Stimulated activated CD4-positive, alpha-beta T cell treated with anti-CD3 and anti-CD28 coated beads, Interleukin-1b, Interleukin-23, amount 100 ng/mL, for 1 hour (primary cell): Measurements from ENCODE around the gene CDKN2B-AS1.

Source experiments
- DNase-seq, 2 donors: peaks; one replicate each; pipeline ENCODE4 v3.0.0-alpha.2; 2020; ENCODE audit warnings: low read depth in 2 of 2

The CDKN2B-AS1 gene

GRCh38 chr9:22084336-22085035 lies 89.9 kb downstream of the CDKN2B-AS1 start:
- no peak for DNase-seq

GRCh38 chr9:22088053-22088716 lies 93.6 kb downstream of the CDKN2B-AS1 start:
- no peak for DNase-seq

GRCh38 chr9:22088717-22089061 lies 94.1 kb downstream of the CDKN2B-AS1 start:
- DNase-seq = no peak

- no peak for DNase-seq
Observed at GRCh38 chr9:22097707-22098106, 103.1 kb downstream of the CDKN2B-AS1 start.

- DNase-seq = no peak
Observed at GRCh38 chr9:22098643-22099332, 104.2 kb downstream of the CDKN2B-AS1 start.

- no peak for DNase-seq
Observed at GRCh38 chr9:22100626-22101025, 106.0 kb downstream of the CDKN2B-AS1 start.

- DNase-seq = no peak
Observed at GRCh38 chr9:22102146-22103053, 107.8 kb downstream of the CDKN2B-AS1 start.

GRCh38 chr9:22103685-22104575 lies 109.3 kb downstream of the CDKN2B-AS1 start:
- no peak for DNase-seq

- no peak for DNase-seq
Observed at GRCh38 chr9:22105005-22105722, 110.6 kb downstream of the CDKN2B-AS1 start.

GRCh38 chr9:22107202-22108045 lies 112.8 kb downstream of the CDKN2B-AS1 start:
- no peak for DNase-seq

GRCh38 chr9:22108581-22109370 lies 114.2 kb downstream of the CDKN2B-AS1 start:
- no peak for DNase-seq

GRCh38 chr9:22111176-22111953 lies 116.8 kb downstream of the CDKN2B-AS1 start:
- DNase-seq = no peak

- DNase-seq = no peak
Observed at GRCh38 chr9:22111954-22112247, 117.3 kb downstream of the CDKN2B-AS1 start.

- no peak for DNase-seq
Observed at GRCh38 chr9:22112870-22113821, 118.6 kb downstream of the CDKN2B-AS1 start.

GRCh38 chr9:22114956-22115355 lies 120.4 kb downstream of the CDKN2B-AS1 start:
- DNase-seq = no peak

- no peak for DNase-seq
Observed at GRCh38 chr9:22116758-22117157, 122.2 kb downstream of the CDKN2B-AS1 start.
